ENCODE measurements around the gene TMEM132D. TPM values are rescaled to one million over a fixed set of nuclear protein-coding genes. Genes with fewer than 3 reads are reported as not detected.

TMEM132D gene
- total and polyA plus RNA-seq, 2 donors (not counting 3 experiments of a cell fraction or from before 2014, with no cell fraction given) = not detected

DNA sequence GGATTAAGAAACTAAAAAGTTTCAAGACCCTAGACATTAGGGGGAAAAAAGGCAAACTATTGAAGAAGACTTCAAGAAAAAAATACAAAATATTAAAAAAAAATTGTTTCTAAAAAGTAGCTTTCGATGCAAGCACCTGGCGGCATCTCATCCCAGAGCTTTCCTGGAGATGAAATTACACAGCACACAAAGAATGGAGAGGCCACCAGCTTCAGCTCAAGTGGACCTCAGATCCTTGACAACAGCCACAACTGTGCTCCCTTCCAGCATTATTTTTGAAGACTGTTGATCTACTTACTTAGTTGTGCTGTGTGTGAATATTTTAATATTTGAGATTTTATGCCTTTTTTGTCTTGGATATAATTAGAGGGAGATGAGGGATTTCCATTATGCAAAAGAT lies 571.5 kb downstream of the TMEM132D start:
- H3K9me3 ChIP-seq (replicated peaks; ENCODE audit: control insufficient read depth, insufficient read depth, low read length) = peaks cover 2% of the 10 kb centered on the region
- no peaks in the 10 kb centered on the region for H3K79me2 ChIP-seq (ENCODE audit: control insufficient read depth, insufficient read depth, low read length)
- CTCF ChIA-PET = no interaction called here
- dilution Hi-C loops (cut with MboI; ENCODE audit: extremely low pct_ligation_motif_present, low sequenced_read_pairs) = no loop called here
- no peak for TF ChIP-seq JUN (IDR thresholded peaks at IDR 0.05; ENCODE audit: borderline replicate concordance, insufficient read depth, insufficient read length, low read depth)
- TF ChIP-seq POLR2AphosphoS5 (IDR thresholded peaks at IDR 0.05; ENCODE audit: insufficient read depth, low read depth, low read length) = no peak
- TF ChIP-seq, protein P1, sequence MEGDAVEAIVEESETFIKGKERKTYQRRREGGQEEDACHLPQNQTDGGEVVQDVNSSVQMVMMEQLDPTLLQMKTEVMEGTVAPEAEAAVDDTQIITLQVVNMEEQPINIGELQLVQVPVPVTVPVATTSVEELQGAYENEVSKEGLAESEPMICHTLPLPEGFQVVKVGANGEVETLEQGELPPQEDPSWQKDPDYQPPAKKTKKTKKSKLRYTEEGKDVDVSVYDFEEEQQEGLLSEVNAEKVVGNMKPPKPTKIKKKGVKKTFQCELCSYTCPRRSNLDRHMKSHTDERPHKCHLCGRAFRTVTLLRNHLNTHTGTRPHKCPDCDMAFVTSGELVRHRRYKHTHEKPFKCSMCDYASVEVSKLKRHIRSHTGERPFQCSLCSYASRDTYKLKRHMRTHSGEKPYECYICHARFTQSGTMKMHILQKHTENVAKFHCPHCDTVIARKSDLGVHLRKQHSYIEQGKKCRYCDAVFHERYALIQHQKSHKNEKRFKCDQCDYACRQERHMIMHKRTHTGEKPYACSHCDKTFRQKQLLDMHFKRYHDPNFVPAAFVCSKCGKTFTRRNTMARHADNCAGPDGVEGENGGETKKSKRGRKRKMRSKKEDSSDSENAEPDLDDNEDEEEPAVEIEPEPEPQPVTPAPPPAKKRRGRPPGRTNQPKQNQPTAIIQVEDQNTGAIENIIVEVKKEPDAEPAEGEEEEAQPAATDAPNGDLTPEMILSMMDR (IDR thresholded peaks at IDR 0.05; ENCODE audit: extremely low read depth in 1 of 2, insufficient read depth in 1 of 2, low read depth in 1 of 2, low read length in 2 of 2) = no peak
- TF ChIP-seq FOS (IDR thresholded peaks at IDR 0.05; ENCODE audit: borderline replicate concordance, insufficient read depth, low read length) = no peak
- TF ChIP-seq MYC (IDR thresholded peaks at IDR 0.05; ENCODE audit: low read depth, low read length) = no peak
- no peak for TF ChIP-seq MAX (IDR thresholded peaks at IDR 0.05; ENCODE audit: insufficient read depth, insufficient read length)
- no peak for TF ChIP-seq GATA2 (IDR thresholded peaks at IDR 0.05; ENCODE audit: insufficient read depth, insufficient read length, low read depth, low read length)
- no peak for TF ChIP-seq EZH2 (IDR thresholded peaks at IDR 0.05; ENCODE audit: borderline replicate concordance, low read depth, low read length, severe bottlenecking)
- no peak for TF ChIP-seq POLR2A (IDR thresholded peaks at IDR 0.05; ENCODE audit: low read depth, low read length)
- H3K4me3 ChIP-seq (replicated peaks in 1 of 3; ENCODE audit: insufficient read depth in 1 of 3, low read depth in 1 of 3, low read length in 3 of 3) = no peak overlapping the region
- intact Hi-C loops (cut with micrococcal nuclease) = no loop called here
- no peak overlapping the region for H2AFZ ChIP-seq (ENCODE audit: low read depth, low read length)
- H3K9me1 ChIP-seq (replicated peaks; ENCODE audit: control insufficient read depth, extremely low read depth, insufficient read depth, low read length) = no peaks in the 10 kb centered on the region
- no peak overlapping the region for H3K4me2 ChIP-seq (ENCODE audit: insufficient read depth, low read length)
- POLR2A ChIA-PET = no interaction called here
- BruUV-seq (replicated peaks) = no TSS peak
- FAIRE-seq (no peak), DNase-seq (ENCODE audit: low read depth, low spot score) (no peak)
- no peaks in the 10 kb centered on the region for H4K20me1 ChIP-seq (replicated peaks; ENCODE audit: control insufficient read depth, extremely low read depth, insufficient read depth, low read length)
- no peak overlapping the region for H3K27ac ChIP-seq (ENCODE audit: insufficient read depth, low read depth, low read length)
- no peaks in the 10 kb centered on the region for H3K27me3 ChIP-seq (ENCODE audit: control insufficient read depth in 2 of 2, insufficient read depth in 2 of 2, low read length in 2 of 2)
- no peaks in the 10 kb centered on the region for H3K4me1 ChIP-seq (ENCODE audit: control insufficient read depth, extremely low read depth, insufficient read depth, low read length)
- H3K9ac ChIP-seq (replicated peaks; ENCODE audit: extremely low read depth, insufficient read depth, low read length) = no peak overlapping the region
- no peaks in the 10 kb centered on the region for H3K36me3 ChIP-seq (ENCODE audit: control insufficient read depth in 2 of 2, extremely low read depth in 1 of 2, insufficient read depth in 2 of 2, low read length in 2 of 2)
